Stimulated activated naive CD4-positive, alpha-beta T cell (primary cell): ENCODE results near the gene AQP2.
A peak's percentile ranks its signal among the peaks of the same experiment; 100 is the strongest.

Experiments used
- DNase-seq, 6 experiments: peaks; one replicate each; lab custom pipeline; 2025; lab: John Stamatoyannopoulos, UW

AQP2 gene, protein sequence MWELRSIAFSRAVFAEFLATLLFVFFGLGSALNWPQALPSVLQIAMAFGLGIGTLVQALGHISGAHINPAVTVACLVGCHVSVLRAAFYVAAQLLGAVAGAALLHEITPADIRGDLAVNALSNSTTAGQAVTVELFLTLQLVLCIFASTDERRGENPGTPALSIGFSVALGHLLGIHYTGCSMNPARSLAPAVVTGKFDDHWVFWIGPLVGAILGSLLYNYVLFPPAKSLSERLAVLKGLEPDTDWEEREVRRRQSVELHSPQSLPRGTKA

DNA sequence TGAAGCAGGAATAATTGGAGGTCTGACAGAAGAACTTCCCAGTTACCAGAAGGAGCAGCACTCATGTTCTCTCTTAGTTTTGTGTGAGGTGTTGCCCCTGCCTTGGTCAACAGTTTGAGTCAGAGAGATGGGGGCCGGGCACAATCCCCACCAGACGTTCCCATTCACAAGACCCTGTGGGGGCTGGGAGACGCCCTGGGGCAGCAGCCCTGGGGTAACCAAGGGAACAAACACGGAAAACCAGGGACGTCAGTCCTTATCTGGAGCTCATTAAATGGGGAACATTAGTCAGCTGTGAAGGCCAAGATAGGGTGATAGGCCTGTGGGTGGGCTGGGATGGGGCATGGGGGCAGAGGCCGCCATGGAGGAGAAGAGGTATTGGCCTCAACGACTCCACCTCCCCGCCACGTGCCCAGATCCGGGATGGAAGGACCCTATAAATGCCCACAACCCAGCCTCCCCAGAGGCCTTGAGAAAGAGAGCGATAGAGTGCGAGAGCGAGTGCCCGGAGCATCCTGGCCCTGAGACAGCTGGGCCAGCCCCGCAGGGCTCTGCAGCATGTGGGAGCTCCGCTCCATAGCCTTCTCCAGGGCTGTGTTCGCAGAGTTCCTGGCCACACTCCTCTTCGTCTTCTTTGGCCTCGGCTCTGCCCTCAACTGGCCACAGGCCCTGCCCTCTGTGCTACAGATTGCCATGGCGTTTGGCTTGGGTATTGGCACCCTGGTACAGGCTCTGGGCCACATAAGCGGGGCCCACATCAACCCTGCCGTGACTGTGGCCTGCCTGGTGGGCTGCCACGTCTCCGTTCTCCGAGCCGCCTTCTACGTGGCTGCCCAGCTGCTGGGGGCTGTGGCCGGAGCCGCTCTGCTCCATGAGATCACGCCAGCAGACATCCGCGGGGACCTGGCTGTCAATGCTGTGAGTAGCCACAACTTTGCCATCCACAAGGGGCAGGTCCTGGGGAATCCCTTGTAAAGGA lies at the start of gene AQP2:
TSS of gene AQP2 (plus strand) at position 465 of the 979 bp plus-strand sequence. CDS start at position 559, 94 bp downstream.
- DNase-seq: no peak

DNA sequence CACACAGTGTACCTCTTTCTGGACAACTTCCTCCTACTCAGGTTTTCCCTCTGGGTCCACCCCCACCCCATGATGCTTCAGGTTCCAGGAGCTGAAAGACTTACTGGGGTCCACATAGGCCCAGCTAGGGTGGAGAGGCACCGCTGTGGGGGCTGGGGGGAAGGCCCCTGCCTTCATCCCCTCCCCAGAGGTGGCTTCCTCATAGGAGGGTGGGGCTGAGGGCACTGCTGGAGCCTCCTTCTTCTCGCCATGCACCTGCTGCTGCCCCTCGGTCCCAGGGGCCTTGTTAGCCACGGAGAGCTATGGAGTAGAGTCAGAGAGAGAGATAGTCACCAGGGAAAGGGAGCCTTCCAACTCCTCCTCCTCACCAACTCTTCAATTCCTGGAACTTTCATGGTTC lies 49.5 kb upstream of the AQP2 start:
- DNase-seq: no peak

DNA sequence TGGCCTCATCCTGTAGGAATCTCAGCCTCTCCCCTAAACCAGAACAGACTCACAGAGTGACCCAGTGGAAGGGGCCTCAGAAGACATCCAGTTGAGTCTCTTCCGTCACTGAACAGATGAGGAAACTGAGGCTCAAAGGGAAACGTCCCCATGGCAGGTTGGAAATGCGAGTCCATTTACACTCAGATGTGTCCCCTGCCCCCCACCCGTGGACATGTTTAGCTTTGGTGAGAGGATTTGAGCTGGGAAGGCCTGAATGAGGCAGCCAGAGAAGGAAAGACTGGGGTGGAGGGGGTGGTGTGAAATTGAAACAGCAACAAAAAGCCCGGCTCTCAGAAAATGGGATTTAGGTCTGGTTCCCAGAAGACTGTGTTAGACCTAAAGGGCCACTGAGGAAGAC lies 48.6 kb upstream of the AQP2 start:
- no peak for DNase-seq

DNA sequence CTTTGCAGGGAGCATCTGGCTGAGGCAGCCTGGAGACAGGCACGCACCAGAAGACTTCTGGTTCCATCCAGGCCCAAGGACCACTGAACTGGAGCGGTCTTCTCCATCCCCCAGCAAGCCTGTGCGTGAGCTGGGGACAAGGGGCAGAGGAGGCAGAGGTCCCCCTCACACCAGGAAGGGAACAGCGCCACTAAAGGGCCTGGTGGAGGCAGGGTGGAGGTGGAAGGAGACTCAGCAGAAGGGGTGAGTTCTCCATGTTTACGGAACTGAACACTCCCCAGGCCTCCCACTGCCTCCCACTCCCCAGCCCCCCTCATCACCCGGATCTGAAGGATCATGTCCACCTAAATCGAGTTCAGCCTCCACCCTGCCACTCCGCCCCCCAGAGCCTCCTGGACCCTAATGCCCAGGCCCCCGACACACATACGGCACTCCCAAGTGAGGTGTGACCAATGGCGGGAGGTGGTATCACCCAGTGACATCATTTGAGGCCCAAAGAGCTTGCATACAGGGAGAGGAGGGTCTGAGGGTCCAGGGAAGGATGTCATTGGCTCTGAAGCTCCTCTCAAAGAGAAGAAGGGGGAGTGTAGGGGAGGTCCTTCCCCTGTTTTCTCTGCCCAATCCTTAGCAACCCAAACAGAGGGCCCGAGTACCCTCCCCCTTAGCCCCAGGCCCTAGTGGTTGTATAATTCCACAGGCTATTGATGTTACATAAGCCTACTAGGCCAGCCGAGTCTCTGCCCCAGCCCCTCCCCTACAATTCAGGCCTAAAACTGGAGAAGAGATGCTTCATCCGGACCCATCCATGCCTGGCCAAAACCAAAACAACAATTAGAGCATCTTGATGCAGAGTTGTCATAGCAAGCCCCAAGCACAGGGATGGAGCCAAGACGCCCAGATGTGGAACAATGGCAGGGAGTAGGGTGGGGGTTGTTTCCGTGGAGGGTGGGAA lies 47.9 kb upstream of the AQP2 start:
- DNase-seq: no peak

DNA sequence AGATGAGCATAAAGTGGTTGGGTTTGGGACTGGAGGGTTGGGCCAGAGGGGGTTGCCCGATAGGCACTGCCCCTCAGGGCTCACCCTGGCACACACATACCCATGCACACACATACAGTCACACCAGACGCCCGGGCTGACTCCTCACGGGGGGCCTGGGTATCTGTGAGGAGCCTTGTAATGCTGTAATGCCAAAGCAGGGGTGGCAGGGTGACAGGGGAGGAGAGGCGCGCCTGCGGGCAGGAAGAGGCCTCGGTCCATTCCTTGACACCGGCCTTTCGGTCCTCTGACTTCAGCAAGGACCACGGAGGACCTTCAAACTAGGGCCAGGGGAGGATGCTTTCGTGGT lies 47.2 kb upstream of the AQP2 start:
- DNase-seq: no peak

DNA sequence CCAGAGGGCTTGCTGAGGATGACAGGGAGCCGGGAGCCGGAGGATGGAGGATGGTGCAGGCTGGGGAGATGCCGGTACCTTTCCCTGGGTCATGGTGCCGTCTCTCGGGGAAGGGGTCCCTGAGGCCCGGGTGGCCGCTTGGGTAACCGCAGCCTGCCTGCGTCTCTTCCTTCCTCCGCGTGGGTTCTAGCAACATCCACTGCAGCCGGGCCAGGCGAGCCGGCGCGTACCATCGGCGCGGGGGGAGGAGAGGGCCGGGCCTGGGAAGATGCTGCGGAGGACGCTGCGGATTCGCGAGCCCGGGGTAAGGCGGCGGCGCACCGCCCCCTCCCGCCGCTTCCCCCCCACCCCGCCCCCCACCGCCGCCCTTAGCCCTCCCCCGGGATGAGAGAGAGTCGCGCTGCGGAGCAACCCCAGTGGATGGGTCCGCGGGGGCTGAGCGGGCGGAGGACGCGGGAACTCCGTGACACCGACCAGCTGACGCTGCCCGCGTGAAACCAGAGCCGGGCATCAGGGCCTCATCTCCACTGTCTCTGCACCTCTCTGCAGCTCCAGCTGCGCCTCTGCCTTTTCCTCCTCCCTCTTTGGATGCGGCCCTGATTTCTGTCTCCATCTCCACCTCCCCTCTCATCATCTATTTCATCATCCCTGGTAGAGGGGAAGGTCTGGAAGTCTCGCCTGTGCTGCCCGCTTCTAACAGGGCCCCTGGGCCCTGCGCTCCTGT lies 46.7 kb upstream of the AQP2 start, which contains the start of gene FAIM2:
TSS of gene FAIM2 (minus strand) at position 201 of the 724 bp plus-strand sequence. CDS start at position 93, 108 bp downstream.
- peak in 3 of 6 experiments; percentile 17 to 37 (median 20) for DNase-seq

DNA sequence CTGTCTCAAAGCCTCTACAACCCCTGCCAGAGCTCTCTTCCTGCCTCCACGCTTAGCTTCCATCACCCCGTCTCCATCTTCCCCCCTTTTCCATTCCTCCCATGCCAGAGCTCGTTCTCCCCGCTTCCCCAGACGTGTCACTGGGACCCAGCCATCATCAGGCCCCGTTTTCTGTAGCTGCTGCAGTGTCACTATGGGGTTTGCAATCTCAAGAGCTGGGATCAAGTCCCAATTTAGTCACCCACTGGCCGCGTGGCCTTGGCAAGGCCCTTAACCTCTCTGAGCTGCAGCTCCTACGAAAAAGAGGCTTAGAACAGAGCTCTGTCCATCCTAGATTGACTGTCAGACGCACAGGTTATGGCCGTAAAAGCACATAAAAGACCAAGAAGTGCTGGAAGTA lies 45.9 kb upstream of the AQP2 start:
- DNase-seq: no peak

DNA sequence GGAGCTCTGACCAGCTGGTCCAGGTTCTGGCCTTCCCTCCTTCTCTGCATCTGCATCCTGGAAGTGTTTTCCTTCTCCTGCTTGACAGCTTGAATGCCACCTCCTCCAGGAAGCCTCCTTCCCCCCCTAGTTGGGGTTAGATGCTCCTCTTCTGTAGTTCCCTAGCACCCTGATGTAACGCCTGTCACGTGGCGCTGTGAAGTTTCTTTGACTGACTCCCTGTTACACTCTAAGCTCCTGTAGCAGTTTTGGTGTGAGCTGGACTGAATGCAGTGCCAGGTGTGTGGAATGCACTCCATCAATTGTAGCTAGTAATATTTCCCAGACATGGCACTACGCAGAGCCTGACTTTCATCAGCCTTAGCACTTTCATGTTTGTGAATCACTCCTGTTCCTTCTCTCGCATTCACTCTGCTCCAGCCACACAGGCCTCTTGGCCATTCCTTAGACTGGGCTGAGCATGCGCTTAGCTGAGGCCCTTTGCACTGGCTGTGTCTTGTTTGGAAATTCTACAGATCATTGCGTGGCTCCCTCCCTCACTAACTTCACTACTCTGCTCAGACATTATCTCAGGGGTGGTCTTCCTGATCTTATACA lies 44.7 kb upstream of the AQP2 start:
- DNase-seq: no peak

DNA sequence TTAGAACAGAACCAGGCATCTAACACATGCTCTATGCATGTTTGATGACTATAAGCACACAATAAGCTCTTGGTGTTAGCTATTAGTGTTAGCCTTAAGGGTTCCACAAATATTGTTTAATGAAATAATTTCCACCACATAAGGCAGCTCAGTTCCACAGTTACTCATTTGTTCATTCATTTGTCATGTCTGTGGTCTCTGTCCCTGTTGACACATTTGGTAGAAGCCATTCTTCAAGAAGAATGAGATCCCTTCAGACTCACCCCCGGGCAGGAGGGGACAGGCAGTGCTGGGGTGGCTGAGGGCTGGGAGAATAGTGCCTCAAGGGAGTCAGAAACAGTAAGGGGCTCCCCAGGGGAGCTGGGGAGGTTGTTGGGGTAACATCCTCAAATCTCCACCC lies 43.2 kb upstream of the AQP2 start:
- no peak for DNase-seq

DNA sequence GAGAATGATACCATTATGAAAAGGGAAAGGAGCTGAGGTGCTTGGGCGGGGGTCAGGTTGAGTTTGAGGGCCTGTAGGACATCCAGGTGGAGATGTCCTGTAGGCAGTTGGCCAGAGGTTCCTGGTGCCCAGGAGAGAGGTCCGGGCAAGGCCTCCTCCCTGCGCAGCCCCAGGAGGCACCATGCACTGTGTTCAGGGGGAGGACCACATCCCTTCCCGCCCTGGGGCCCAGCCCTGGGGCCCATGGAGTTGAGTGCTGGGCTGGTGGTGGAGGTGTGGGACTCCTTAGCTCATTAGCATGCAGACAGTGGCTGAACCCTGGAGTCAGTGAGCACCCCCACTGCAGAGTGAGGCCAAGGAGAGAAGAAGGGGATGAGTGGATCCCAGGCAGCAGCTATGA lies 41.2 kb upstream of the AQP2 start:
- no peak for DNase-seq

DNA sequence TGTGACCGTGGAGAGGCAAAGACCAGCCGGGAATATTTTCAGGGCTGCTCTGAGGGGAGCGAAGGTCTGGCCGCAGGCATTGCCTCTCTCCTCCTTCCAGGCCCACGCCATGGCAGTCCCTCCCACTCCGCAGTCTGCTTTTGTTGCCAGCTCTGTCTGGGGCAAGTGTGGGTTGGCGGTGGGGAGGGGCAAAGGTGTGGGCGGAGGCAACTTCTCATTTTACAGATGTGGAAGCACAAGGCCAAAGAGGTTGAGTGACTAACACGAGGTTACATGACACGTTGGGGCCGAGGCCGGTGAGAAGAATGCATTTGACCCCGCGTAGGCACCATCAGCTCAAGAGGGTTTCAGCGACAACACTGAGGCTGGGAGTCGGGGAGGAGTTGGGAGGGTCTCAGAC lies 40.7 kb upstream of the AQP2 start:
- DNase-seq: no peak

DNA sequence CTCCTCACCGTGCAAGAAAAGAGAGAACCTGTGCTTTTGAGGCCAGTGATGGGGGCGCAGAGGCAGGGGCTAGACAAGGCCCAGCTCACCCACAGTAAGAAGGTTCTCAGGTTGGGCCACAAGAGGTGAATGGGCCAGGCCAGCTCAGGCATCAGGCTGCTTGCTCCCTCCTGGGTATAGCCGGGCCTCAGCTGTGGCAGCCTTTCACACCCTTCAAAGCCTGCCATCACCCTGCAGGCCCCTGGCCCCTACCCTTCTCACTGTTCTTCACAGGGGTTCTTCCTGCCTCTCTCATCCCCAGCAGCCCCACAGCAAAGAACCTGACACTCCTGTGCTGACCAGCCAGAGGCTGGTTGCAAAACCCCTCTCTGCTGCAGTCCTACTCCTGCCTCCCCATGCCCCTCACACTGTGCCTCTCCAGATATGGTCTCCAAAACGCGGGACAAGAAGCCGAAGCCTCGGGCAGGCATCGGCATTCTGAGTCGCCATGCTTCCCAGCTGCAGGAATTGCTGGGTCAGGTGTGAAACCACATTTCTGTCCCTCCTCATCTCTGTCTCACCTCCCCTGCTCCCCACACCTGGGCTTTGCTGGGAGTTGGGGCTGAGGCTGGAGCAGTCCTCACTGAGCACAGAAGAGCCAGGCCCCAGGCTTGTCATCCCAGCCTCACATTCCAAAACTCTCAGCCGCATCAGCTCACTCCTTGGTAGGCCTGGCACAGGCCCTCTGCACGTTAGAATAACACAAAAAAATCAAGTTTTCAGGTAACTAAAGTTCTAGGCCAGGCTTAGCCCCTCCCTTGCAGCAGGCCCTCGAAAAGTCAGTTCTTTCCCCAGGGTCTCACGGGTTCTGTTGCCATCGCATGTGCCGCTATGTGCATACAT lies 40.0 kb upstream of the AQP2 start:
- no peak for DNase-seq

DNA sequence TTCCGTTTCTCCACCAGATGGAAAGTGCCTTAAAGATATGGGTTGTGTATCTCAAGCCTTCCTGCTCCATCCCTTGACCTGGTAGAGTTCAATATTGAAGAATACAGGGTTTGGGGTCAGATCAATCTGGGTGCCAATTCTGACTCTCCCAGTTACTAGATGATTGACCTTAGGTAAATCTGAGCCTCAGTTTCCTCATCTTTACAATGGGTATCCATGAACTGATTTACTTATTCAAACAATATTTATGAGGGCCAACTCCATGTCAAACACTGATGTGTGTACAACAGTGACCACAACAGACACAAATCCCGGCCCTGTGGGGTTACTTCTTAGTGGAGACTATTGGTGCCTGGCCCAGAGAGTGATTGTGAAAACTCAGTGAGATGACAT lies 39.3 kb upstream of the AQP2 start:
- no peak for DNase-seq

DNA sequence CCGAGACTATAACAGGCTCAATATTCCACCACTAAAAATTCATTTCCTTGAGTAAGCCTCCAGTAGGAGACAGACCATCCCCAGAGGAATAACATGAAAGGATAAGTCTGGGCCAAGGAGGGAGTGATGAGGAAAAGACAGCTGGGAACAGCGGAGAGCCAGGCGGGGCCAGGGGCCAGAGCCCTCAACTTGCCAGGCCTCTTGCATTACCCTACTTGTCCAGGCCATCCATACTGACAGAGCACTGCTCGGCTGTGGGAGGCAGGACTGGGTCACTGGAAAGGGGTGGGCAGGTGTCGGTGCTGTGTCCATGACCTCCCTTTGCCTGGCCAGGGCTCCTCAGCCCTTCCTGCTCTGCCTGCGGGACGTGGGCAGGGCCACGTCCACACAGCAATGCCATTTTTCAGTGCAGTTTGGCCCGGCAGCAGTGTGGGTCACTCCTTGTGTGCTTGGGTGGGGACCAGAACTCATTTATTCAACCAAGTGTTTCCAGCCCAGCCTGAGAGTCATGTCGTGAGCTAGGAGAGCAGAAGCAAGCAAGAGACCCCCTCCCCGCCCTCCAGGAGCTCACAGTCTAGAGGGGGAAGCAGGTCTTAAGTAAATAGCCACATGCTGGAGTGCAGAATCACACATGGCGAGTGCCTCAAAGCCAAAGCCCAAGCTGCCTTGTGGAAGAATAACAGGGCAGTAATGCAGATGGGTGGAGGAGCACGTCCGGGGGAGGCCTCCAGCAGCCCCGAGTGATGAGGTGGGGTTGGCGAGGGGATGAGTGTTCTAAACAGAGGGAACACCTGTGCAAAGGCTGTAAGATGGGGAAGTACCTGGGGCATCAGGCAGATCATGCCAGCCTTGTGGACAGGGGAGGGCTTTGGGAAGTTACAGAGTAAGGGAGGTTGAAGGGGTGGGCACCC lies 37.9 kb upstream of the AQP2 start:
- no peak for DNase-seq

DNA sequence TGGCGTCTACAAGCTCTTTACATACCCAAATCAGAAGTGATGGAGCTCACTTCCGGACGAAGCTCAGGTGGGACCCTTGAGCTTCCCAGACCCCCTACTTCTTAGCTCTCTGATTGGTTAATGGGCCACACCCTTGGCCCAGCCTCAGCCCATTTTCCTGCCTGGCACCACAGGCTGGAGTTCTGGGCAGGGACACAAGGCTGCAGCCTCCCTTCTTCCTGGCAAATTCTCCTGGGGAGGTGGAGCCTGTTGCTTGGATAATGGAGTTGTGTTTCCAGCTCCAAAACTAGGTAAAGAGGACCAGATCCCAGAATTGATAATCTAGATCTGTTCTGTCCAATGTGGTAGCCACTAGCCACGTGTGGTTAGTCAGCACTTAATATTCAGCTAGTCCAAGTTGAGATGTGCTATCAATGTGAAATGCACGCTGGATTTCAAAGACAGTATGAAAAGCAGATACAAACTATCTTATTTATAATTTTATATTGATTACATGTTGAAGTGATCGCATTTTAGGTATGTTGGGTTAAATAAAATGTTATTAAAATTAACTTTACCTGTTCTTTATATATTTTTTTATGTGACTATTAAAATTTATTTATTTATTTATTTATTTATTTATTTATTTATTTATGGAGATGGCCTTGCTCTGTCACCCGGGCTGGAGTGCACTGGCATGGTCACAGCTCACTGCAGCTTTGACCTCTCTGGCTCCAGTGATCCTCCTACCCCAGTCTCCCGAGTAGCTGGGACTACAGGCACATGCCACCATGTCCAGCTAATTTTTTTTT lies 34.2 kb upstream of the AQP2 start:
- DNase-seq: no peak

DNA sequence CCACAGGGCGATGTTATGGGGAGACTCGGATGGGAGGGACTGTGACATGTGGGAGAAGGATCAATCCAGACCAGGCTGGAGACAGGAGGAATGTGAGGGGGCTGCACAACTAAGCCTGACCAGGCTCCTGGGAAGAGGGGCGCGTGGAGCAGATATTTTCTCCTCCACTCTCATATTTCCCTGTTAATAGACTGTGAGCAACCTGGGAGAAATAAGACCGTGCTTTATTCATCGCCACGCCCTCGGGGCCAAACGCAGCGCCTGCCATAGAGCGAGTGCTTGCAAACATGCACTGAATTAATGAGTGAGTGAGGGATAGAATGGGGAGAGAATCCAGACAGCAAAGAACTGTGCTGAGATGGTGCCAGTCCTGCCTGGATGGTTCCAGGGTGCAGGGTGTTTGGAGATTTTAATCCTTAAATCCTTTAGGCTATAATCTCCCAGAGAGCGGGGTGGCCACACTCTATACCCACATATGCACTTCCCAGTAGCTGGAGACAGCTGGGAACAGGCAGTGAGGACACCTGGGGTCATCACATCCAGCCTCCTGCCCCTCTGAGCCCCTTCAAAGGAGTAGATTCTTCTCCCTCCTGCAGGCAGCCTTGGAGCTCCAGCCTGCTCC lies 33.3 kb upstream of the AQP2 start:
- no peak for DNase-seq

DNA sequence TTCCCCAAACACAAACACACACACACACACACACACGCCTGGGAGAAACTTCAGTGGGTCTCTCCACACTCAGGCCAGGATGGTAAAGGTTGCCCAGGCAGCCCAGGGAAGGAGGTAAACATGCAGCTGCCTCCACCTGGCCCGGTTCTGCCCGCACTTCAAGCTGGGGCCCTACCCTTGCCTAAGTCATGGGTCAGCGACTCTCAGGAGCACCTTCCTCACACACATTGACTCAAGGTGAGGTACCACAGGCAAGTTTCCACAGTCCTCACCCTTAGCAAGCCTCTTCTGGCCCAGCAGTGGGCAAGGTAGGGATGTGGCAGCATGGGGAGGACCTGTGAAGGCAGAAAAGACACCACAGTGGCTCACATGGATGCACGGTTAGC lies 32.8 kb upstream of the AQP2 start:
- DNase-seq: no peak
